HEK293T (cell line): ENCODE measurements around the gene VPREB3.

Experiments
- ARNT ChIP-seq: fragments of 450-650 bp; IDR thresholded peaks from 2 replicates; pipeline ENCODE4 v1.6.1; 2017; ENCODE audit warnings: mild to moderate bottlenecking
- BHLHE40 ChIP-seq: fragments of 450-650 bp; IDR thresholded peaks from 2 replicates; pipeline ENCODE4 v1.6.1; 2016; ENCODE audit warnings: mild to moderate bottlenecking, moderate library complexity, borderline replicate concordance
- ELF4 ChIP-seq: fragments of 450-650 bp; IDR thresholded peaks from 2 replicates; pipeline ENCODE4 v1.6.1; 2017; ENCODE audit warnings: antibody characterized with exemption
- FOXM1 ChIP-seq: fragments of 450-650 bp; IDR thresholded peaks from 2 replicates; pipeline ENCODE4 v1.6.1; 2017; ENCODE audit warnings: mild to moderate bottlenecking, borderline replicate concordance
- HDGF ChIP-seq: fragments of 450-650 bp; IDR thresholded peaks from 2 replicates; pipeline ENCODE4 v1.6.1; 2017; ENCODE audit warnings: antibody characterized with exemption, borderline replicate concordance
- L3MBTL2 ChIP-seq: fragments of 450-650 bp; conservative IDR thresholded peaks from 2 replicates; pipeline ENCODE4 v1.6.1; 2016; ENCODE audit warnings: mild to moderate bottlenecking
- NFRKB ChIP-seq: fragments of 450-650 bp; IDR thresholded peaks from 2 replicates; pipeline ENCODE4 v1.6.1; 2016; ENCODE audit warnings: mild to moderate bottlenecking, moderate library complexity
- SP1 ChIP-seq: fragments of 450-650 bp; IDR thresholded peaks from 2 replicates; pipeline ENCODE4 v1.6.1; 2017
- SUZ12 ChIP-seq: fragments of 450-650 bp; IDR thresholded peaks from 2 replicates; pipeline ENCODE4 v1.6.1; 2016; ENCODE audit warnings: mild to moderate bottlenecking

- no peak for TF ChIP-seq SUZ12
- TF ChIP-seq NFRKB = no peak
- TF ChIP-seq FOXM1 = no peak
- no peak for TF ChIP-seq L3MBTL2
- no peak for TF ChIP-seq ARNT
- TF ChIP-seq SP1 = no peak
- no peak for TF ChIP-seq ELF4
- TF ChIP-seq BHLHE40 = no peak
- no peak for TF ChIP-seq HDGF
Observed at GRCh38 chr22:23787910-23788309, 33.7 kb upstream of the VPREB3 start.
